Measurements from ENCODE around the gene DPM2. TPM values are rescaled to one million over a fixed set of nuclear protein-coding genes. Genes with fewer than 3 reads are reported as not detected.

Gene DPM2
- polyA plus RNA-seq, 2 of the 4 experiments (the other 2 are of a cell fraction): 41.9 to 45.9 TPM

GRCh38 chr9:127974769-127975261 is 37.2 kb upstream of the DPM2 start (continued):
- TF ChIP-seq HES2 (IDR thresholded peaks at IDR 0.05): no peak
- no peak for TF ChIP-seq BCL3 (IDR thresholded peaks at IDR 0.05)

- FAIRE-seq: no peak
- POLR2A ChIA-PET: no interaction called here
- Histone ChIP-seq H3K27ac (peak overlapping the region; percentile 18 to 98; a peak in 4 of 6 replicates), H3K4me3 (no peak overlapping the region), H3K4me1 (peaks cover 96% of the 10 kb centered on the region), H3K4me2 (peak overlapping the region; percentile 98), H3K9me3 (no peaks in the 10 kb centered on the region)
- TF ChIP-seq ZFP36 (IDR thresholded peaks at IDR 0.05; ENCODE audit: borderline replicate concordance, partially characterized antibody) (peak; percentile 41), ESRRA (IDR thresholded peaks at IDR 0.05; ENCODE audit: borderline replicate concordance, low read length) (no peak), EHMT2 (IDR thresholded peaks at IDR 0.05; ENCODE audit: low read depth) (no peak)
- DNase-seq (ENCODE audit: low read depth in 1 of 2, low spot score in 1 of 2): no peak
- no peak for ATAC-seq
- CTCF ChIA-PET: interaction anchor here (0.6 to 17.9 kb wide), 10 partner anchors 18 to 225 kb away, joined by 3 to 173 read pairs (median 4); partner anchors contain the start of gene SLC25A25
- 76% methylated on average over 12 of the region's 12 CpGs for whole genome bisulfite sequencing (ENCODE audit: missing lambda C conversion rate)
Measured at GRCh38 chr9:127974001-127974768, 36.5 kb upstream of the DPM2 start.

- FAIRE-seq (no peak), DNase-seq (ENCODE audit: low read depth in 1 of 2, low spot score in 1 of 2) (no peak), ATAC-seq (no peak)
- Histone ChIP-seq H3K4me3 (no peak overlapping the region), H3K4me2 (peak overlapping the region; percentile 98), H3K27ac (peak overlapping the region; percentile 89 to 98), H3K4me1 (peaks cover 100% of the 10 kb centered on the region), H3K9me3 (no peaks in the 10 kb centered on the region)
- ChIA-PET CTCF (interaction anchor here (1.1 to 17.9 kb wide), 6 partner anchors 17 to 145 kb away, joined by 3 to 173 read pairs (median 29); no protein-coding TSS in a partner anchor), POLR2A (no interaction called here)
- 77% methylated on average over 15 of the region's 17 CpGs for WGBS (ENCODE audit: missing lambda C conversion rate)
- TF ChIP-seq JUNB (IDR thresholded peaks at IDR 0.05): no peak
- TF ChIP-seq ELK1 (IDR thresholded peaks at IDR 0.05; ENCODE audit: low read depth, low read length): no peak
- no peak for TF ChIP-seq HOXA7 (CRISPR knock-in tag; IDR thresholded peaks at IDR 0.05)
- TF ChIP-seq FOXS1 (CRISPR knock-in tag; IDR thresholded peaks at IDR 0.05): no peak
- TF ChIP-seq USF2 (IDR thresholded peaks at IDR 0.05): no peak
- TF ChIP-seq KDM1A (IDR thresholded peaks at IDR 0.05; ENCODE audit: low read depth): no peak
- no peak for TF ChIP-seq CTCF (IDR thresholded peaks at IDR 0.05)
- no peak for TF ChIP-seq FOSL2 (IDR thresholded peaks at IDR 0.05)
- no peak for TF ChIP-seq FOSL2 (CRISPR knock-in tag; IDR thresholded peaks at IDR 0.05)
- no peak for TF ChIP-seq PBX3 (IDR thresholded peaks at IDR 0.05)
- TF ChIP-seq CHD2 (IDR thresholded peaks at IDR 0.05; ENCODE audit: low read length, partially characterized antibody): no peak
- TF ChIP-seq ZSCAN20 (CRISPR knock-in tag; IDR thresholded peaks at IDR 0.05): no peak
- no peak for TF ChIP-seq HDAC2 (IDR thresholded peaks at IDR 0.05)
Measured at GRCh38 chr9:127973169-127974000, 35.7 kb upstream of the DPM2 start.

Data from A549 (cell line).